K562 (cell line): ENCODE data around the gene MOK. TPM values are rescaled to one million over a fixed set of nuclear protein-coding genes. Genes with fewer than 3 reads are reported as not detected.

Source experiments
- ATAC-seq: fragments of 200-7000 bp; cut with Tn5 transposase; 3 replicates; pipeline ENCODE4 v1.9.1; 2020; ENCODE audit warnings: moderate library complexity
- BruUV-seq: library from RNA; stranded (reverse); fragments of 400-500 nt; replicated peaks from 2 replicates; lab custom pipeline; 2021; lab: Mats Ljungman, UMichigan
- CTCF ChIA-PET: fragments of 300-600 bp; formaldehyde crosslinking; extraction: SDS; loops from one replicate; lab custom pipeline; 2021; ENCODE audit warnings: low intra/inter-chr PET ratio; lab: Yijun Ruan, JAX
- POLR2A ChIA-PET: fragments of 300-600, 350-650 bp; sonication (Branson Sonifier 250); formaldehyde crosslinking; extraction: SDS; loops from one replicate; lab custom pipeline; 2021; ENCODE audit warnings: antibody characterized with exemption, inconsistent platforms; lab: Yijun Ruan, JAX
- DNase-seq, 4 experiments: peaks; one replicate each; pipeline versions ENCODE4 v3.0.0 to v3.0.0-alpha.2; 2011 to 2018; ENCODE audit warnings: low spot score in 3 of 4, mixed read lengths in 3 of 4; ENCODE audit errors: extremely low read depth in 1 of 4
- FAIRE-seq: peaks from 2 replicates; lab custom pipeline; 2011; peaks lifted over from hg19 to GRCh38; lab: Jason Lieb, UNC
- H2AFZ ChIP-seq: 2 replicates; pipeline ENCODE4 v1.6.0; 2011; ENCODE audit warnings: low read depth, low read length, control low read depth, inconsistent platforms
- H3K27ac ChIP-seq: fragments of 200-600 bp; 3 replicates; pipeline ENCODE4 v1.8.0; 2011; ENCODE audit warnings: low read depth, mild to moderate bottlenecking, control low read depth, inconsistent platforms, low read length, moderate library complexity, mixed read lengths; ENCODE audit errors: extremely low read depth
- H3K27me3 ChIP-seq, 2 experiments: fragments of 300-600 bp in 1 of 2; 2 replicates in 1 of 2; 3 replicates in 1 of 2; pipeline versions ENCODE4 v1.6.0 to v1.8.0; 2011; ENCODE audit warnings: inconsistent platforms in 2 of 2, low read length in 2 of 2, mild to moderate bottlenecking in 1 of 2, mixed read lengths in 1 of 2, moderate library complexity in 1 of 2; ENCODE audit not compliant: control insufficient read depth in 2 of 2, insufficient read depth in 2 of 2
- H3K36me3 ChIP-seq: fragments of 300-600 bp; 3 replicates; pipeline ENCODE4 v1.8.0; 2011; ENCODE audit warnings: mild to moderate bottlenecking, low read length, inconsistent platforms; ENCODE audit not compliant: control insufficient read depth, insufficient read depth
- H3K4me1 ChIP-seq, 2 experiments: fragments of 200-600 bp in 1 of 2; replicated peaks in 1 of 2; 2 replicates in 1 of 2; 3 replicates in 1 of 2; pipeline versions ENCODE4 v1.5.1 to v1.8.0; 2011; ENCODE audit warnings: inconsistent platforms in 2 of 2, low read length in 2 of 2, mild to moderate bottlenecking in 1 of 2, mixed read lengths in 1 of 2, moderate library complexity in 1 of 2; ENCODE audit not compliant: control insufficient read depth in 2 of 2, insufficient read depth in 2 of 2
- H3K4me2 ChIP-seq: 2 replicates; pipeline ENCODE4 v1.6.1; 2011; ENCODE audit warnings: low read length, control low read depth, inconsistent platforms, mixed read lengths; ENCODE audit not compliant: insufficient read depth
- H3K4me3 ChIP-seq: fragments of 200-600 bp; sonication (generic), shearing (Covaris generic); 2 replicates; pipeline ENCODE4 v1.5.1; 2016; ENCODE audit warnings: control low read depth, inconsistent platforms
- H3K79me2 ChIP-seq: fragments of 200-600 bp; 3 replicates; pipeline ENCODE4 v1.8.0; 2011; ENCODE audit warnings: low read length, inconsistent platforms; ENCODE audit not compliant: control insufficient read depth, insufficient read depth
- H3K9ac ChIP-seq, 2 experiments: 2 replicates each; pipeline versions ENCODE4 v1.6.0 to v1.6.1; 2011; ENCODE audit warnings: low read depth in 2 of 2, low read length in 2 of 2, control low read depth in 1 of 2, inconsistent platforms in 1 of 2, mild to moderate bottlenecking in 1 of 2, mixed read lengths in 1 of 2; ENCODE audit not compliant: insufficient read depth in 1 of 2
- H3K9me1 ChIP-seq: one replicate; pipeline ENCODE4 v1.6.0; 2011; ENCODE audit warnings: inconsistent platforms, mild to moderate bottlenecking, low read length, moderate library complexity; ENCODE audit not compliant: control insufficient read depth, insufficient read depth
- H3K9me3 ChIP-seq: replicated peaks from 2 replicates; pipeline ENCODE4 v1.5.1; 2011; ENCODE audit warnings: low read depth, low read length, inconsistent platforms; ENCODE audit not compliant: control insufficient read depth, insufficient read depth
- H4K20me1 ChIP-seq: replicated peaks from 2 replicates; pipeline ENCODE4 v1.6.1; 2011; ENCODE audit warnings: low read length, inconsistent platforms, mixed read lengths; ENCODE audit not compliant: control insufficient read depth, insufficient read depth
- CBX8 ChIP-seq: fragments of 200-600 bp; sonication (generic); IDR thresholded peaks from 2 replicates; pipeline ENCODE4 v1.6.1; 2012; ENCODE audit warnings: borderline replicate concordance, mixed run types, low read depth, mild to moderate bottlenecking, moderate library complexity, mixed read lengths, low read length, control low read depth, inconsistent platforms; ENCODE audit not compliant: poor library complexity, severe bottlenecking; ENCODE audit errors: extremely low read depth
- KAT8 ChIP-seq: fragments of 450-650 bp; IDR thresholded peaks from 2 replicates; pipeline ENCODE4 v1.6.1; 2016; ENCODE audit warnings: low read depth, mild to moderate bottlenecking
- NFE2L1 ChIP-seq: fragments of 450-650 bp; IDR thresholded peaks from 2 replicates; pipeline ENCODE4 v1.6.1; 2016; ENCODE audit warnings: missing genetic modification characterization, low read depth, mild to moderate bottlenecking, missing compliant biosample characterization, moderate library complexity, borderline replicate concordance
- SMARCA5 ChIP-seq: fragments of 450-650 bp; IDR thresholded peaks from 2 replicates; pipeline ENCODE4 v1.6.1; 2016
- TAF7 ChIP-seq: fragments of 450-650 bp; IDR thresholded peaks from 2 replicates; pipeline ENCODE4 v1.6.1; 2016; ENCODE audit warnings: missing genetic modification characterization, missing compliant biosample characterization
- TCF3 ChIP-seq: sonication (generic); formaldehyde crosslinking; IDR thresholded peaks from 2 replicates; pipeline ENCODE4 v1.4.0; 2020; ENCODE audit warnings: mild to moderate bottlenecking, missing genetic modification reagents
- YBX1 ChIP-seq: fragments of 450-650 bp; IDR thresholded peaks from 2 replicates; pipeline ENCODE4 v1.7.1; 2016; ENCODE audit warnings: mild to moderate bottlenecking
- ZNF507 ChIP-seq: conservative IDR thresholded peaks from 2 replicates; pipeline ENCODE4 v1.6.1; 2017; ENCODE audit warnings: missing genetic modification characterization, missing compliant biosample characterization
- ZZZ3 ChIP-seq: fragments of 450-650 bp; IDR thresholded peaks from 2 replicates; pipeline ENCODE4 v1.6.1; 2016; ENCODE audit warnings: antibody characterized with exemption, mild to moderate bottlenecking, moderate library complexity
- WGBS: fragments of 100-300 bp; shearing (Covaris generic); methylation state at CpG from one replicate; pipeline ENCODE4 v1.1.6; 2016; ENCODE audit warnings: low coverage, mixed read lengths; ENCODE audit not compliant: insufficient coverage; ENCODE audit errors: missing lambda C conversion rate; 5-methylcytosine and 5-hydroxymethylcytosine counted together
- in situ Hi-C: fragments of 300-500 bp; cut with MboI; formaldehyde crosslinking; loops from 4 replicates; pipeline ENCODE4 v1.15.0; 2018; ENCODE audit warnings: inconsistent platforms, mixed read lengths
- intact Hi-C: fragments of 100-400 bp; cut with micrococcal nuclease; formaldehyde crosslinking; loops from 2 replicates; pipeline ENCODE4 v1.14.2; 2022
- polyA plus RNA-seq, 8 experiments: library from polyadenylated mRNA; depleted of rRNA in 4 of 8; stranded (reverse) in 5 of 8; unstranded in 3 of 8; fragments of >200 nt; fragmentation: Nextera tagmentation in 2 of 8; fragmentation: Illumina TruSeq in 1 of 8; extraction: Ambion mirVana in 2 of 8; extraction: Trizol in 1 of 8; gene quantifications; 2 replicates each; pipeline versions ENCODE4 v1.2.1 to v1.2.3, GENCODE V29; 2011 to 2014; ENCODE audit warnings: inconsistent platforms in 1 of 8, missing spikeins in 1 of 8
- total RNA-seq, 7 experiments: library from RNA; depleted of rRNA in 6 of 7; stranded (reverse); fragments of >200 nt in 6 of 7; fragmentation: Illumina TruSeq in 2 of 7; extraction: Trizol in 2 of 7; gene quantifications; 2 replicates each; pipeline versions ENCODE4 v1.2.1 to v1.2.3, GENCODE V29; 2011 to 2021; ENCODE audit warnings: low replicate concordance in 1 of 7
- TF ChIP-seq, protein P1 (sequence below): sonication (generic); formaldehyde crosslinking; IDR thresholded peaks from 2 replicates; pipeline ENCODE4 v1.8.1; 2023; ENCODE audit warnings: mild to moderate bottlenecking, missing genetic modification reagents
- TF ChIP-seq, protein P2 (sequence below): fragments of 250-450 bp; sonication (Bioruptor Pico); IDR thresholded peaks from 2 replicates; pipeline ENCODE4 v1.5.0; 2021; ENCODE audit warnings: mild to moderate bottlenecking, moderate library complexity
- TF ChIP-seq, protein P3 (sequence below): fragments of 250-450 bp; sonication (Bioruptor Pico); IDR thresholded peaks from 2 replicates; pipeline ENCODE4 v1.6.1; 2021; ENCODE audit warnings: mild to moderate bottlenecking
- TF ChIP-seq, protein P4 (sequence below): fragments of 250-450 bp; sonication (Bioruptor Pico); IDR thresholded peaks from 2 replicates; pipeline ENCODE4 v1.8.0; 2022; ENCODE audit warnings: moderate library complexity, mild to moderate bottlenecking, inconsistent platforms

Gene MOK
- total and polyA plus RNA-seq, 9 of the 15 experiments (the other 6 are each of a cell fraction or from before 2014, with no cell fraction given), result 1.3 to 8.4 (median 5.3) TPM

GRCh38 chr14:102212356-102212755 is 92.6 kb downstream of the MOK start:
- ATAC-seq (no peak), FAIRE-seq (no peak)
- intact Hi-C loops, result no loop called here
- no peak for TF ChIP-seq KAT8
- TF ChIP-seq TCF3 (CRISPR knock-in tag), result no peak
- no peak for TF ChIP-seq ZNF507 (tag)
- TF ChIP-seq NFE2L1 (tag), result no peak
- no peak for TF ChIP-seq TAF7 (tag)
- TF ChIP-seq, protein P1, sequence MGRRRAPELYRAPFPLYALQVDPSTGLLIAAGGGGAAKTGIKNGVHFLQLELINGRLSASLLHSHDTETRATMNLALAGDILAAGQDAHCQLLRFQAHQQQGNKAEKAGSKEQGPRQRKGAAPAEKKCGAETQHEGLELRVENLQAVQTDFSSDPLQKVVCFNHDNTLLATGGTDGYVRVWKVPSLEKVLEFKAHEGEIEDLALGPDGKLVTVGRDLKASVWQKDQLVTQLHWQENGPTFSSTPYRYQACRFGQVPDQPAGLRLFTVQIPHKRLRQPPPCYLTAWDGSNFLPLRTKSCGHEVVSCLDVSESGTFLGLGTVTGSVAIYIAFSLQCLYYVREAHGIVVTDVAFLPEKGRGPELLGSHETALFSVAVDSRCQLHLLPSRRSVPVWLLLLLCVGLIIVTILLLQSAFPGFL (CRISPR knock-in tag), result no peak
- TF ChIP-seq, protein P2, sequence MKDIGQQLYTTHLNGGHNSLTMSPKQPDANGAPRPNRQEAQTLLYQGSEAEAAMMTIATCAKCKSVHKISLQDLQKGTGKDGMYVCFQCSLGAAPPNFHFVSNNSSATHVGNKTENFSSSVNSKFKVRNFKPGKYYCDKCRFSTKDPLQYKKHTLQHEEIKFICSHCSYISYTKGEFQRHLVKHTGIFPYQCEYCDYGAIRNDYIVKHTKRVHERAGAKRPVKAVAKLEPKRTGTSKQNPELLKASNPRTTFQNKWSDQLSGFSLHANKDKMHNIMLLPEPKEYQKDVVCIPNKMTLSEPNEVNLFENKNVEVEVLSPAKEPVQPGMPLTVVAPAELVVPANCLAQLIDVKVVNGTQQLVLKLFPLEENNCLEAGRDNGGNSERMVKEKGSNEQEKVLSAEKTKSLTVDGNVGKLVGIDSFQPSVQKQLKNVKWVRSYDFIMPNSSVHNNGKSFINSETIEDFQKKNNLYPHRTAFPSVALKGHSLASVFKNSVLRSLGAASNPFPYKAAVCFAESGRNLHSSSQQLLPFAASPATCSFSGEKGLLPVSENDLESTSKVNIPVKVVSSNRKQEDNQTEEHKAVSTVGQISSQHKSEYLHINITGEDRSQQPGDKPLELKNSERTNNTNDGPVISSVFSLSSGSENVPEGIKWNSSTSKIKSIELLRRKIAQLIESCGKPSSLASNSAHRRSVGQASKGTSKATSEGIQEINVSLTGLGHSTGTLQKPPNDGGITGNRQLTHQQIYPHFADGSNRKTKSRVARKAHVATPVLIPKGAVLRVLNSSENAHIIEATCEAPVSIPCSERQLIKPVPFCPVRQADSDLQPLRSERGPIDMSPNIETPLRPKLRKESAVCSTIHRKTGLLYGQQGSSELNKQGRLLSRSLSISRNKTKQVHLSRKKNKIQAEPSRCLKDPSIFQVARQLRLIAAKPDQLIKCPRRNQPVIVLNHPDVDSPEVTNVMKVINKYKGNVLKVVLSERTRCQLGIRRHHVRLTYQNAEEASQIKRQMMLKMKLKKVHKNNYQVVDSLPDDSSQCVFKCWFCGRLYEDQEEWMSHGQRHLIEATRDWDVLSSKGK, result no peak
- TF ChIP-seq CBX8, result no peak
- no peak for TF ChIP-seq SMARCA5
- TF ChIP-seq ZZZ3, result no peak
- no peak for TF ChIP-seq YBX1
- TF ChIP-seq, protein P3, sequence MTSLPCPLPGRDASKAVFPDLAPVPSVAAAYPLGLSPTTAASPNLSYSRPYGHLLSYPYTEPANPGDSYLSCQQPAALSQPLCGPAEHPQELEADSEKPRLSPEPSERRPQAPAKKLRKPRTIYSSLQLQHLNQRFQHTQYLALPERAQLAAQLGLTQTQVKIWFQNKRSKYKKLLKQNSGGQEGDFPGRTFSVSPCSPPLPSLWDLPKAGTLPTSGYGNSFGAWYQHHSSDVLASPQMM, result no peak
- TF ChIP-seq, protein P4, sequence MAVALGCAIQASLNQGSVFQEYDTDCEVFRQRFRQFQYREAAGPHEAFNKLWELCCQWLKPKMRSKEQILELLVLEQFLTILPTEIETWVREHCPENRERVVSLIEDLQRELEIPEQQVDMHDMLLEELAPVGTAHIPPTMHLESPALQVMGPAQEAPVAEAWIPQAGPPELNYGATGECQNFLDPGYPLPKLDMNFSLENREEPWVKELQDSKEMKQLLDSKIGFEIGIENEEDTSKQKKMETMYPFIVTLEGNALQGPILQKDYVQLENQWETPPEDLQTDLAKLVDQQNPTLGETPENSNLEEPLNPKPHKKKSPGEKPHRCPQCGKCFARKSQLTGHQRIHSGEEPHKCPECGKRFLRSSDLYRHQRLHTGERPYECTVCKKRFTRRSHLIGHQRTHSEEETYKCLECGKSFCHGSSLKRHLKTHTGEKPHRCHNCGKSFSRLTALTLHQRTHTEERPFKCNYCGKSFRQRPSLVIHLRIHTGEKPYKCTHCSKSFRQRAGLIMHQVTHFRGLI, result no peak

More at GRCh38 chr14:102212356-102212755, 92.6 kb downstream of the MOK start:
- H3K4me2 ChIP-seq, result no peak overlapping the region
- peaks cover 27% of the 10 kb centered on the region; the same call in 2 of the 3 replicates for H3K36me3 ChIP-seq
- 100% methylated on average over 2 of the region's 8 CpGs for WGBS
- peaks cover 0 to 10% of the 10 kb centered on the region in 2 experiments; a peak in 2 of 5 replicates for H3K4me1 ChIP-seq
- no peak overlapping the region for H3K4me3 ChIP-seq
- H3K79me2 ChIP-seq, result no peaks in the 10 kb centered on the region; the same call in none of the 3 replicates
- H2AFZ ChIP-seq, result no peak overlapping the region
- H4K20me1 ChIP-seq, result 0 out of 2 replicates have a peak, but pooled peaks cover 6% of the 10 kb centered on the region
- H3K27ac ChIP-seq, result no peak overlapping the region
- ChIA-PET CTCF (no interaction called here), POLR2A (interaction anchor here (1.2 kb wide), 1 partner anchor 12 kb away, joined by 6 read pairs; no protein-coding TSS in a partner anchor)
- no peaks in the 10 kb centered on the region for H3K9me1 ChIP-seq
- no peak overlapping the region for H3K9ac ChIP-seq
- no peak for DNase-seq
- no peaks in the 10 kb centered on the region for H3K9me3 ChIP-seq
- BruUV-seq, result no TSS peak
- in situ Hi-C loops, result no loop called here
- H3K27me3 ChIP-seq, result no peaks in the 10 kb centered on the region
